CD4-positive, alpha-beta T cell treated with Interleukin-15 for 4 hours (primary cell): ENCODE measurements around the gene CST6.

Experiments used
- DNase-seq: peaks from one replicate; pipeline ENCODE4 v3.0.0-alpha.2; 2020; ENCODE audit warnings: low spot score

CST6 gene, protein sequence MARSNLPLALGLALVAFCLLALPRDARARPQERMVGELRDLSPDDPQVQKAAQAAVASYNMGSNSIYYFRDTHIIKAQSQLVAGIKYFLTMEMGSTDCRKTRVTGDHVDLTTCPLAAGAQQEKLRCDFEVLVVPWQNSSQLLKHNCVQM

DNA sequence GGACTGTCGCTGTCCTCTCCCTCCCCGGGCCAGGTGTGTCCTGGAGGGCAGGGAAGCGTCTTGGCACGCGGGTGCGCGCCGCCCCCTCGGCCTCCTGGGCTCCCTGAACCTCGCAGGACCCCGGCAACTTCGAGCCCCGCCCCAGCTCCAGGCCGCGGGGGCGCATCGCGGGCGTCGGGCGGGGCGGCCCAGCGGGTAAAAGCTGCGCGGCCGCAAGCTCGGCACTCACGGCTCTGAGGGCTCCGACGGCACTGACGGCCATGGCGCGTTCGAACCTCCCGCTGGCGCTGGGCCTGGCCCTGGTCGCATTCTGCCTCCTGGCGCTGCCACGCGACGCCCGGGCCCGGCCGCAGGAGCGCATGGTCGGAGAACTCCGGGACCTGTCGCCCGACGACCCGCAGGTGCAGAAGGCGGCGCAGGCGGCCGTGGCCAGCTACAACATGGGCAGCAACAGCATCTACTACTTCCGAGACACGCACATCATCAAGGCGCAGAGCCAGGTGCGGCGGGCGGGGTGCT lies at the start of gene CST6:
Gene CST6, plus strand, starts transcription at position 224 of the 519 bp plus-strand sequence. Its CDS starts 37 bp downstream, at position 261.
- no peak for DNase-seq

DNA sequence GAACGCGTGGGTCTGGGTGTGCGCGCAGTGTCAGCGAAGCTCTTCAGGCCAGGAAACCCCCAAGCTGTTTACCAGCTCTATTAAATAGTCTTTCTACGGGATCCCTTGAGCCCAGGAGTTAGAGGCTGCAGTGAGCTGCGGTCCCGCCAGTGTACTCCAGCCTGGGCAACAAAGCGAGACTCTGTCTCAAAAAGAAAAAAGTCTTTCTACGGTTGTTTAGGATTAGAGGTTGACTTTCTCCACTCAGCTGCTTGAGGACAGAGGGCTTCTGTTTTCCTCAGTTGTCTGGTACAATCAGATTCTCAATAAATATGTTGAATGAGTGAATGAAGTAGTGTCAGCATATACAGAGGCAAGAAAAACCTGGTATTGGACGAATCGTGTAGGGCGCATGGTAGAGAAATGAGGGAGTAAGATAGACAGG lies 49.7 kb upstream of the CST6 start:
- DNase-seq: no peak

GRCh38 chr11:65964906-65965305 lies 46.9 kb upstream of the CST6 start:
- DNase-seq: no peak

DNA sequence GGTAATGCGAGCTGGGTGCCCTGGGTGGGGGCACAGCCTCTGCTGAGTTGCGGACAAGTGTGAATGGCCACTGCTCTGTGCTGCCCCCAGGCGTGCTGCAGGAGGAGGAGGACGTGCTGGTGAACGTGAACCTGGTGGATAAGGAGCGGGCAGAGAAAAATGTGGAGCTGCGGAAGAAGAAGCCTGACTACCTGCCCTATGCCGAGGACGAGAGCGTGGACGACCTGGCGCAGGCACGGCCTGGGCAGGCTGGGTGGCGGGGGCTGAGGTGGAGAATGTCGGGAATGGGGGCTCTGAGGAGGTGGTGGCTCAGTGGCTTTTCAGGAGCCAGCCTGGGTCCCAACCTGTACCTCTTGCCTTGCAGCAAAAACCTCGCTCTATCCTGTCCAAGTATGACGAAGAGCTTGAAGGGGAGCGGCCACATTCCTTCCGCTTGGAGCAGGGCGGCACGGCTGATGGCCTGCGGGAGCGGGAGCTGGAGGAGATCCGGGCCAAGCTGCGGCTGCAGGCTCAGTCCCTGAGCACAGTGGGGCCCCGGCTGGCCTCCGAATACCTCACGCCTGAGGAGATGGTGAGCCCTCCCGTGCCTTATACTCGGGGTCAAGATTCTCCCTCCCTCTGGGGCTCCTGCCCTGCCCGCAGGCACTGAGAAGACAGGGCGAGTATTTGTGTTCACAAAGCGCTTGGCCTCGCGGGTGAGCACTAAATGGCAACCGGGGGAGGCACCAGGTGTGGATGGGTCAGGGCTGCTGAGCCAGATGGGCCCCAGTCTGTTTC lies 45.6 kb upstream of the CST6 start:
- DNase-seq: no peak

DNA sequence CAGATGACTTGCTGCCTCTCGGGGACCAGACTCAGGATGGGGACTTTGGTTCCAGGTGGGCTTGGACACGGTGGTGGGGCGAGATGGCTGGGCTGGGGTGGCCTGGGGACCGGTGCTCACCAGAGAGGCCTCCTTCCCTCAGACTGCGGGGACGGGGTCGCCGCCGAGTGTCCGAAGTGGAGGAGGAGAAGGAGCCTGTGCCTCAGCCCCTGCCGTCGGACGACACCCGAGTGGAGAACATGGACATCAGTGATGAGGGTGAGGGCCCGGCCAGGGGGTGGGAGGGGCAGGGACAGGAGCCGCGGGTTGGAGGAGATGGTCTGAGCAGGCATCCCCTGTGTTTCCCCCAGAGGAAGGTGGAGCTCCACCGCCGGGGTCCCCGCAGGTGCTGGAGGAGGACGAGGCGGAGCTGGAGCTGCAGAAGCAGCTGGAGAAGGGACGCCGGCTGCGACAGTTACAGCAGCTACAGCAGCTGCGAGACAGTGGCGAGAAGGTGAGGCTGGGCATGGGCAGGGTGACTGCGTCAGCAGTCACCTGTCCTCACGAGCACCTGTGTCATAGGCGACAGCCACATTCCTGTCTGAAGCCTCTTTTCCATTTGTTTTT lies 44.4 kb upstream of the CST6 start:
- DNase-seq: no peak

DNA sequence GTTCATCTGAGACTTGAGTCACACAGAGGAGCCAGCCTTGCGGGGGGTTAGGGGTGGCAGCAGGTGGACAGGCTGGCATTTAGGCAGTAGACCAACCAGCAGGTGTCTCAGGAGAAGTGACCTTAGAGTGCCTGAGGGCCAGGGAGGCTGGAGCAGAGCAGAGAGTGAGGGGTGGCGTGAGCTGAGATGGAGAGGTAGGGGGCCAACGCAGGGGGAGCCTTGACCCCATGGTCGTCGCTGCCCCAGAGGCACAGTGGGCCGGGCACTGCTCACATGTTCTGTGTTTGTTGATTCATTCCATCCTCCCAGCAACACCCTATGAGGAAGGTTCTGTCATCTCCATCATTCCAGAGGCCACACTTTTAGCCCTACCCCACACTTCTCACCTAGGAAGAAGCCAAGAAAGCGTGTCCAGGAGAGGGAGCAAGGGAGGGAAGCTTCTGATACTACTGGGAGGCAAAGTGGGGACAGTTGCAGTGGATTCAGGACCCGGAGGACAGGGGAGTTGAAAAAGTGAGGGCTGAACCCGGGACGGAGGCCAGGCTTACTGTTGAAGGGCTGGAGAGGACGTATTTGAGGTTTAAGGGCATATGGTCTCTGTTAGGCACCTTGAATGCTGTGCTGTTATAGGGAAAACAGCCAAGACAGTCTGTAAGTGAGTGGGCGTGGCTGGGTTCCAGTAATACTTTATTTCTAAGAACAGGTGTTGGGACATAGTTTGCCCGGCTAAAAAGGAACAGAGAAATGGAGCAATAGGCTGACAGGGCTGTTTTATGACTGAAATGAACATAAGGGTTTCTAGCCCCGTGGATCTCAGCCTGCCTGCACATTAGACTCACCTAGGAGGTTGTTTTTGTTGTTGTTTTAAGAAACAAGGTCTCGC lies 43.0 kb upstream of the CST6 start:
- DNase-seq: no peak

- DNase-seq: no peak
Measured at GRCh38 chr11:65972116-65972515, 39.7 kb upstream of the CST6 start.

- no peak for DNase-seq
Measured at GRCh38 chr11:65973439-65974110, 38.2 kb upstream of the CST6 start.

- no peak for DNase-seq
Measured at GRCh38 chr11:65975771-65976170, 36.0 kb upstream of the CST6 start.

DNA sequence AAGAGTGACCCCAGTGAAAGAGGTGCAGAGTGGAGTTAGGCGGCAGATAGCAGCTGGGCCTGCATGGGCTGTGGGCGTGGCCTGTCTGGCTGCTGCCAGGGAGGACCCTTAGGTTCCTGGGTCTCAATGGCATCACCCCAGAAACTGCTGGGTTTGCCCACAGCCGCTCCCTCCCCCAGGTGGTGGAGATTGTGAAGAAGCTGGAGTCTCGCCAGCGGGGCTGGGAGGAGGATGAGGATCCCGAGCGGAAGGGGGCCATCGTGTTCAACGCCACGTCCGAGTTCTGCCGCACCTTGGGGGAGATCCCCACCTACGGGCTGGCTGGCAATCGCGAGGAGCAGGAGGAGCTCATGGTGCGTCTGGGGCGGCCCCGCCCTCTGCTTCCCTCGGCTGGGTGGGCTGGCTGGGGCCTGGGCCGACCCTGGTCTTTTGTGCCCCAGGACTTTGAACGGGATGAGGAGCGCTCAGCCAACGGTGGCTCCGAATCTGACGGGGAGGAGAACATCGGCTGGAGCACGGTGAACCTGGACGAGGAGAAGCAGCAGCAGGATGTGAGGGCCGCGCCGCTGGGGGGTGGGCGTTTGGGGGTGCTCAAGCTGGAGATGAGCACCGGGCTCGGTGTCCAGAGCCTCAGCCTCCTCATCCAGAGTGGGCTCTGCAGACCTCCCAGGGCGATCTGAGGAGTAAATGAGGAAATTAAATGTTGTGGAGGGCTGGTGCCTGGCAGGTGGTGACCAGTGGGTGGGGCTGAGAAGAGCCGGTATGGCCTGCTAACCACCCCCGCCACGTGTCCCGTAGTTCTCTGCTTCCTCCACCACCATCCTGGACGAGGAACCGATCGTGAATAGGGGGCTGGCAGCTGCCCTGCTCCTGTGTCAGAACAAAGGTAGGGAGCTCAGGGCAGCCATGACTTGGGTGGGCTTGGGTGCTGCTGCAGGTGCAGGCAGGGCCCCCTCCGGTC lies 35.3 kb upstream of the CST6 start:
- DNase-seq: no peak

- DNase-seq: no peak
Measured at GRCh38 chr11:65977621-65978390, 34.0 kb upstream of the CST6 start.

DNA sequence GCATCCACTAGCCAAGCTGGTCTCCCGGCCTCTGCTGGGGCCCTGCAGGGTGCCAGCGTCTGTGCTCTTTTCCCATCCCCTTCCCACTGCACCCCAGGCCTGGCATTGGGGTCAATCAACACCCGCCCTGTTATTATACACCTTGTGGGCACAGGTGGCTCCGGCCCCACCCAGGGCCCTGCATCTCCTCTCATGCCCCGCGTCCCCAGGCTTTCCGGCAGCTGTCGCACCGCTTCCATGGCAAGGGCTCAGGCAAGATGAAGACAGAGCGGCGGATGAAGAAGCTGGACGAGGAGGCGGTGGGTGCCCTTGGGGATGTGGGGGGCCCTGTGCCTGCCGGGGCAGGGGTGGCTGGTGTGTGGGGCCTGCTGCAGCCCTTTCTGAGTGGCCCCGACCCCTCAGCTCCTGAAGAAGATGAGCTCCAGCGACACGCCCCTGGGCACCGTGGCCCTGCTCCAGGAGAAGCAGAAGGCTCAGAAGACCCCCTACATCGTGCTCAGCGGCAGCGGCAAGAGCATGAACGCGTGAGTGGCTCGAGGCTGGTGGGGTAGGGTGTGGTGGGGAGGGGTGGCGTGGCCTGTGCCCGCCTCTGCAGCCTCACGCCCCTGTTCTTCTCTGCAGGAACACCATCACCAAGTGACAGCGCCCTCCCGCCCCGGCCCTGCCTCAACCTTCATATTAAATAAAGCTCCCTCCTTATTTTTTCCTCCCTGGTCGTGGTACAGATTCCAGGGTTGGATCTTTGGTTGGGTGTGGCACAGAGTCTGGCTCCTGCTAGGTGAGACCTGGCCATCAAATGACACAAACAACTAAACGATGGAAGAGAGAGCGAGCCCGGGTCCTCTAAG lies 33.2 kb upstream of the CST6 start:
- DNase-seq: no peak

- no peak for DNase-seq
Measured at GRCh38 chr11:65979261-65979759, 32.5 kb upstream of the CST6 start.

DNA sequence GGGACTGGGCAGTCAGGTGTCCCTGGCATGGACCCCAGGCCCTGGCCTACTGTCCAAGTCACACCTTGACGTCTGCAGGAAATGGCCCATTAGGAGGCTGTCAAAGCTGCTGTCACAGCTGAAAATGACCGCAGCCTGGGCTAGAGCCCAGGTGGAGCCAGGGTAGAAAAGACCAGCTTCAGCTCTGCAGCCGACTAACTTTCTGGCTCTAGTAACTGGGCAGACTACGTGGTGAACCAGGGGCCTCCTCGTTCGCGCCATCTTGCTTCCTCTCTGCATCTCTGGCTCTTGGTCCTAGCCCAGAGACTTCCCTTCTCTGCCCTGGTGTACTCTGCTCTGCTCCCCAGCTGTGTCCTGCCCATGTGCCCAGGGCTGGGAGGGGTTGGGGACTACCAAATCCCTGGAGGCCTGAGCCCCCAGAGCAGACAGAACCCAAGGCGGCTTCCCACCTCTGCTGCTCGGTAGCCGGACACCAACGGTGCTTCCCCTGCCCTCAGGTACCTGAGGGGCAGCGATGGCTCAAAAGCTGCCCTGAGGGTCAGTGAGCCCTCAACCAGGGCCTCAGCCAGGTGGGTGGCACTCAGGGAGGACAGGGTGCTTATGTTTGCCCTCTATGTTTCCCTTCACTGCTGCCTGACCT lies 30.6 kb upstream of the CST6 start:
- no peak for DNase-seq

DNA sequence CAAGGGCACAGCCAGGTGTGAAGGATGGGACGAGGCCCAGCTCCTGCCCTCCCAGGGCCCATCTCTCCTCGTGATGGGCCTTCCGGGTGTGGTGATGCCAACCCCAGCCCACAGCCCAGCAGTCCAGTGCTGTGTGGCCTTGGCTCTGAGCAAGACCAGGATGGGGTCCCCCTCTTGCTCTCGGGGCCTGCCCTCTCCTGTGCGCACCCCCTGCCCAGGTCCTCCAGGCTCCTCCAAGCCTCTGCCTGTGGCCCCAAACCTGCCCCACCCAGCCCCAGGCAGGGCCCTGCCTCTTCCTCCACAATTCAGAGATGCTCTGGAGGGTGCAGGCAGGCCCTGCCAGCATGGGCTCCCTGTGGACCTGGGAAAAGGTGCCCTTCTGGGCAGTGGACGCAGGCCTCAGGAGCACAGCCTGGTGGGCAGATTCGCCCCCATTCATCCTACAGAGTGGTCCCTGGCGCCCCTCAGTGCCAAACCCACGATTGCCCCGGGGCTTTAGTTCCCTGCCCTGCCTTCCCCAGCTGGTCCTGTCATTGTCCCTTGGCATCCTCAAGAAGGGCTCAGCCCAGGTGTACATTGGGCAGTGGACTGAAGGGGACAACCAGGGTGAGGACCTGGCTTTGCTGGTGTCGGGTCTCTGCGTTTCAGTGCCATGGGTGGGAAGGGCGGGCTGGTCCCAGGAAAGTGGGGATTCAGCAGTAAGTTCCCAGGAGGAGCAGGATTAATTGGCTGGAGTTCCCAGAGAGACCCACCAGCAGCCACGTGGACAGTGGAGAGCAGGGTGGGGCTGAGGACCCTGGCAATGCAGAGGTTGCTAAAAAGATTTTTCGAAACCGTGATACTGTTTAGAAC lies 29.6 kb upstream of the CST6 start:
- no peak for DNase-seq

GRCh38 chr11:65982824-65983588 lies 28.8 kb upstream of the CST6 start:
- DNase-seq: no peak
